Esophagus muscularis mucosa (tissue), 3 donors: ENCODE data around the gene AOC3.

ENCODE experiments used
- EP300 ChIP-seq: sonication (generic); formaldehyde crosslinking; IDR thresholded peaks from one replicate; pipeline ENCODE4 v1.6.1; 2017; ENCODE audit warnings: antibody characterized with exemption
- POLR2AphosphoS5 ChIP-seq, 2 donors: sonication (generic); formaldehyde crosslinking; IDR thresholded peaks; one replicate each; pipeline ENCODE4 v1.6.1; 2017; ENCODE audit warnings: antibody characterized with exemption in 2 of 2

DNA sequence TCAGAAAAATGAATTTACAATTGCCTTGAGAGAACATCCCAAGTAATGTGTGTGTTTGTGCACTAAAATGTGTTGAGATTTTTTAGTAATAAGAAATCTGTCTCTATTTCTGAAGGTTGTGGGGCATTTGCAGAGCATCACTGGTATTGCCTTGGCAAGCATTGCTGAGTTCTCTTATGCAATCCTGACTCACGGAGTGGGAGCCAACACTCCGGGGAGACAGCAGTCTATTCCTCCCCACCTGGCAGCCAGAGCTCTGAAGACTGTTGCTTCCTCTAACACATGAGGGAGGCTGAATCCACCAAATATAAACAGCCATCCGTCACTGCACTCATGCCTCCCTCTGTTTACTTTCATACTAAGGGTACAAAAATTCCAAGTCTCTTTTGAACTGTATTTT is 41.7 kb upstream of the AOC3 start:
- peak; percentile 72 to 74 for TF ChIP-seq POLR2AphosphoS5 (IDR thresholded peaks at IDR 0.05)
- no peak for TF ChIP-seq EP300
